Mesodermal cell (in vitro differentiated cells): ENCODE measurements around the gene ALG14.

Experiments used
- H3K27ac ChIP-seq: 2 replicates; pipeline ENCODE4 v1.7.0; 2013; ENCODE audit warnings: mild to moderate bottlenecking, low read depth, low read length, moderate library complexity; ENCODE audit not compliant: severe bottlenecking
- H3K36me3 ChIP-seq: 2 replicates; pipeline ENCODE4 v1.7.1; 2013; ENCODE audit warnings: mild to moderate bottlenecking, low read length, moderate library complexity; ENCODE audit not compliant: control insufficient read depth, insufficient read depth
- H3K4me1 ChIP-seq: one replicate; pipeline ENCODE4 v1.7.1; 2013; ENCODE audit warnings: mild to moderate bottlenecking, low read length; ENCODE audit not compliant: insufficient read depth, control insufficient read depth, poor library complexity, severe bottlenecking
- H3K4me3 ChIP-seq: 2 replicates; pipeline ENCODE4 v1.7.0; 2013; ENCODE audit warnings: low read length, control low read depth, mild to moderate bottlenecking; ENCODE audit not compliant: insufficient read depth, poor library complexity, severe bottlenecking; ENCODE audit errors: extremely low read depth
- H3K9me3 ChIP-seq: 2 replicates; pipeline ENCODE4 v1.7.1; 2013; ENCODE audit warnings: mild to moderate bottlenecking, low read length, moderate library complexity; ENCODE audit not compliant: control insufficient read depth
- WGBS, 2 experiments: methylation state at CpG; one replicate each; pipeline ENCODE4 v1.1.5; 2013; ENCODE audit warnings: missing lambda C conversion rate in 2 of 2; ENCODE audit not compliant: insufficient coverage in 2 of 2; 5-methylcytosine and 5-hydroxymethylcytosine counted together

ALG14 gene

DNA sequence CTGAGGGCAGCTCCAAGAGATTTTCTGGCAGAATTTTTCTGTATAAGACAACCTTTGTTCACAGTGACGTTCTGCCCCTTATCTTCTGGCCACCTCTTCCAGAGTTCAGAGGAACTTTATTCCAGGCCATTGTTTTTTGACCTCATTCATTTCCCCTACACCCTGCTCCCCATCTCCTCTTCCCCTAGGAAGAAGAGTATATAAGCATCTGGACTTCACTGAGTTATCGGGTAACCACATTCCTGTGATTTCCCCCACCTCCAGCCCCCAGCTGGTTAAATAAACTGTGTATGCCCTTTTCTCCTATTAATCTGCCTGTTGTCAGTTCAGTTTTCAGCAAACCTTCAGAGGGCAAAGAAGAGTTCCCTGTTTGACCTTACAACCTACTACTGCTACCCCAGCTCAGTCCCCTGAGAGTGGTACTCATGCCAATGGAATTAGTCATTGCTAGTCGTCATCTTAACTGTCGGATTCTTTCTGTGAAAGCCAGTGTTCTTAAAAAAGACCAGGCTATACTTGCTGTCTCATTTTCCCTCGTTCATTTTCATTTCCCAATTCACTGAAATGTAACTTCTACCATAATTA, 14.3 kb upstream of the ALG14 start:
- Histone ChIP-seq H3K4me3 (no peak overlapping the region), H3K27ac (peak overlapping the region; percentile 95), H3K36me3 (no peaks in the 10 kb centered on the region), H3K4me1 (peaks cover 11% of the 10 kb centered on the region), H3K9me3 (no peaks in the 10 kb centered on the region)
- WGBS, 2 experiments = 11 to 60% methylated on average over 2 to 3 of the region's 5 CpGs

DNA sequence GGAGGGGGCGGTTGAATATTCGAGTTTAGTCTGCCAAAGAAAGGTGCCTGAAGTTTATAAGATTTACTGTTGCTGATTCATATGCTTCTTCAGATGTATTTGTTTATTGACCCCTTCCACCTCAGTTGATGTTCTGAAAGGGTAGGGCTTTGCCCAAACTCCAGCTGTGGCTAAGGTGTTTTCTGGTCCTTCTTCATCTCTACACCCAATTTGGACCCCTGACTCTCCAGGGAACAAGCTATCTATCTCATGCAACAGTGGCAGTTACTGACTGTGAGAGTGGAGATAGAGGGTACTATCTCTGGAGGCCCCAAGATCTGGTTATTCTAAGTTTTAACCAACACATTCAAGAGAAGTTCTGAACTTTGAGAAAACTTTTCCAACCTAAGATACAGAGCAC, 12.6 kb upstream of the ALG14 start:
- no peaks in the 10 kb centered on the region for H3K36me3 ChIP-seq
- no peaks in the 10 kb centered on the region for H3K9me3 ChIP-seq
- 100% methylated on average over 2 of the region's 2 CpGs; no CpG with 5 or more reads in 1 of the 2 experiments for WGBS, 2 experiments
- peaks cover 11% of the 10 kb centered on the region for H3K4me1 ChIP-seq
- H3K4me3 ChIP-seq = no peak overlapping the region
- H3K27ac ChIP-seq = no peak overlapping the region

DNA sequence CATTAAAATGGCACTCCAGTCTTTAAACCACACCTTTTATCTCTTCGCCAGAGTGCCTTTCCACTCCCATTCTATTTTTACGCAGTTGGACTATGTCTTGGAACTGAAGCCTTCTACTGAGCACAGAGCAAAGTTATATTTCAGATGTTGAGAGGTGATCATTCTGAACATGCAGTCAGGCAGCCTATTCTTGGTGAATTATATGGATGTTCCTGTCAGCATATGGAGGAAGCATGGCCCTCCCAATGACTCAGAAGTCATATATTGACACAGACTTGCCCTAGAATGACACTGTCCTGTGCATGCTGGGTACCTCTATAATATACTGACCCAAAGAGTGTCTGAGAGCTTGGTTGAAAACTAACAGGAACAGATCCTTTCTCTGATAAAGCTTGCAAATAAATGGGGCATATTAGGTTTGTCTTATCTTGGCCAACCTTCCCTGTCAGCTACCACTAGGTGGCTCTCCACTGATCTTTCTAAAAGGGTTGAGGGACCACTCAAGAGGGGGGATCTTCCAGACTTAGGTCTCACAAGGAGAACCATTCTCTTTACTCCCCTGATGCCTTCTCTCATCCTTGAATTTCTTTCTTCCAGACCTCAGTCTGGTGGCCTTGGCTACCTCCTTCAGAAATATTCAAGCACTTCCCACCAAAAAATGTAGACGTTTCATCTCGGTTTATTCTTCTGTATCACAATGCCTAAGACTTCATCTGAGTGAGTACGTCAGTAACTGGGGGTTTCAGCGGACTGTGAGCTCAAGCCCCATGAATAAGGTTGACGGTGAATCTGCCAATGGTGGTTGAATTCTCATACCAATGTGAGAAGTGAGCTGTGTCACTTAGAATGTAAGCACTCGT, 11.8 kb upstream of the ALG14 start:
- no peak overlapping the region for H3K4me3 ChIP-seq
- H3K27ac ChIP-seq = no peak overlapping the region
- WGBS, 2 experiments = 71 to 78% methylated on average over 4 of the region's 8 CpGs
- H3K36me3 ChIP-seq = no peaks in the 10 kb centered on the region
- H3K4me1 ChIP-seq = peaks cover 11% of the 10 kb centered on the region
- no peaks in the 10 kb centered on the region for H3K9me3 ChIP-seq

DNA sequence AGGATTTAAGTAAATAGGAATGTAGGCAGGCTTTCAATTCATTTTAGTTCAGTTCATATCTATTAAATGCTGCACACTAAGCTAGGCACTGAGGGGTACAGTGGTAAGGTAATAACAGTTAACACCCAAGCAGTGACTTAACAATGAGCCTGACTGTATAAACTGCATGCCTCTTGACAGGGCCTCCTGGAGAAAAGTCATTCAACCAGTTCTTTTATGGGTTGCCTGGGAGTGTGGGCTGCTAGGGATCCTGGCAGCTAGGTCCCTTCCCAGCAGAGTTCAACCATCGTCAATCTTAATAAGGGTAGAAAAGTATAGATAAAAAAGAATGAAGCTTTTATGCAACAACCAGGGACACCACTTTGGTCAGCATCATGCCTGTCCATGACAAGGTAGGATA, 8.1 kb upstream of the ALG14 start:
- no peaks in the 10 kb centered on the region for H3K36me3 ChIP-seq

DNA sequence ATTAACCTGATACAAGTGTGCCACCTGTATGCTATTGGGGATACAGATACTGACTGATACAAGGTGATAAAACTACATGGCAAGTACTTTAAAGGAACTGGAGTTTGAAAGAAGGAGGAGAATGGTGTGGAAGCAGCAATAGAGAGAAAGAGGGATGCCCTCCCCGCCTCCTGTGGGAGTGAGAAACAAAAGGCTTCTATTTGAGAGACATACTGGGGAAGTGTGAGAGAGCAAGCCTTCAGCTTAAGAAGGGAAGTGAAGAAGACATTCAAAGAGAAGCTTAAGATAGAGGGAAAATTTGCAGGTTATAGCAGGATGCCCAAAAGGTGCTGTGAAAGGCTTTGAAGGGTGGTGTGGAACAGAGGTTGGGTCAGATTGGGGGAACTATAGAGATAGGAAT, 7.7 kb upstream of the ALG14 start:
- peaks cover 3% of the 10 kb centered on the region for H3K4me1 ChIP-seq
- H3K9me3 ChIP-seq = no peaks in the 10 kb centered on the region
- H3K4me3 ChIP-seq = no peak overlapping the region
- WGBS, 2 experiments = 71 to 86% methylated on average over 1 of the region's 1 CpG
- no peaks in the 10 kb centered on the region for H3K36me3 ChIP-seq
- H3K27ac ChIP-seq = no peak overlapping the region

More for the DNA sequence above, 8.1 kb upstream of the ALG14 start:
- Histone ChIP-seq H3K4me1 (peaks cover 3% of the 10 kb centered on the region), H3K4me3 (no peak overlapping the region), H3K9me3 (no peaks in the 10 kb centered on the region), H3K27ac (no peak overlapping the region)
- WGBS, 2 experiments = 83% methylated on average over 1 of the region's 1 CpG; no CpG with 5 or more reads in 1 of the 2 experiments

DNA sequence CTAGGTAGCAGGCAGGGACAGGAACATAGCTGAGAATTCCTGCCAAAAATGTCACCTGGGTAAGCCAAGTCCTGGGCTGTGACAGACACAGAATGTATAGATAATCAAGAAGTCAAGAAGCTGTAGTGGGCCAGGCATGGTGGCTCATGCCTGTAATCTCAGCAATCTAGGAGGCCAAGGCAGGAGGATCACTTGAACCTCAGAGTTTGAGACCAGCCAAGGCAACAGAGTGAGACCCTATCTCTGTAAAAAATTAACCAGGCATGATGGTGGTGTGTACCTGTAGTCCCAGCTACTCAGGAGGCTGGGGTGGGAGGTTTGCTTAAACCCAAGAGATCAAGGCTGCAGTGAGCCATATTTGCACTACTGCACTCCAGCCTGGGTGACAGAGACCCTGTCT, 3.3 kb upstream of the ALG14 start:
- Histone ChIP-seq H3K27ac (no peak overlapping the region), H3K36me3 (no peaks in the 10 kb centered on the region), H3K4me3 (no peak overlapping the region), H3K9me3 (no peaks in the 10 kb centered on the region), H3K4me1 (peaks cover 6% of the 10 kb centered on the region)

DNA sequence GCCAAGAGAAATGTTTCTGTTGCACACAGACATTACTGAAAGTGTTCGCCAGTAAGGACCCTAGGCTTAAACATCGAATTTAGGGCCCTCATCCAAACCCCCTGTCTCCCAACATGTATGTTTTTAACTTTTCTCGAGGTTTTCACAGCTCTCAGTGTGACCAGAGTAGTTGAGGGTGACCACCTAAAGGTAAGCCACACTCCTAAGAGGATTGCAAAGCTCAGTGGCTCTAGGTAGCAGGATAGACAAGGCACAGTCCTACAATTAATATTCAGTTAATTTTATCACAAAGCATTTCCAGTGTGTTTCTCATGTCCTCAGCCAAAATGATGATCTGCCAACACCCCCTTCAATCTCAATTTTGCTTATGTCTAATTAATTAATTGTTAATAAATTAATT, 695 bp upstream of the ALG14 start:
- peak overlapping the region; percentile 53 for H3K4me3 ChIP-seq
- no peak overlapping the region for H3K27ac ChIP-seq
- 30% methylated on average over 2 of the region's 3 CpGs; no CpG with 5 or more reads in 1 of the 2 experiments for WGBS, 2 experiments
- H3K36me3 ChIP-seq = no peaks in the 10 kb centered on the region
- H3K9me3 ChIP-seq = no peaks in the 10 kb centered on the region
- H3K4me1 ChIP-seq = peaks cover 6% of the 10 kb centered on the region

DNA sequence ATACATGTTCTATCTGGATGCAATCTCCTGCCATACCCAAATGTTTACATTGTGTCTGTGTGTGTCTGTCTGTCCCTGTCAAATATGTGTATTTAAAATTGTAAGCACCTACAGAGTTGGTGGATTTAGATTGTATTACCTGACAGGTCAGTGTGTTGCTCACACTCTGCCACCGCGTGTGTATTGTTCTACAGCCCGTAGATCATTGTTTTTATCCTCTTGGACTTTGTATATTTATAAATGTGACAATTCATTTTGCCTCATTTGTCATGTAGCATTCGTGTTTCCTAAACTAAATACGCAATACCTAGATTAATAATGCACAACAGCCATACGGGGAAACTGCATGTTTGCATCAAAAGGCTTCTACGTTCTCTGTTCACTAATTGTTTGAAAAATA, 634 bp downstream of the ALG14 start:
- peak overlapping the region; percentile 12 for H3K27ac ChIP-seq
- peaks cover 6% of the 10 kb centered on the region for H3K4me1 ChIP-seq
- WGBS, 2 experiments = 30% methylated on average over 2 of the region's 7 CpGs; no CpG with 5 or more reads in 1 of the 2 experiments
- H3K4me3 ChIP-seq = peak overlapping the region; percentile 53
- H3K9me3 ChIP-seq = no peaks in the 10 kb centered on the region
- no peaks in the 10 kb centered on the region for H3K36me3 ChIP-seq

DNA sequence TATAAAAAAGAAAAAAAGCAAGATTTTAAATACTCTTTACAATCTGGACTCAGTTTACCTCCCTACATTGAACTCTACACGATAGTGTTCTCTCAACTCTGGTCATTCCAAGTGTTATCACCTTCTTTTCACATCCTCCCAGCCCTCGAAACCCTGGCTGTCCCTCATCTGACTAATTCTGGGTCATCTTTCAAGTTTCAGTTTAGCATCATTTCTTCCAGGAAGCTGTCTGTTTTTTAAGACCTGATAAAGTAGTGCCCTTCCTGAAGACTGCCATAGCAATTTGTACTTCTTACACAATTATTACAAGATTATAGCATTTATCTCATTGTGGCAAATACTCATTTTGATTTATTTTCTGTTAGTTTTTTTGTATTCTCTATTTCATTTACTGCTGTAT, 1.2 kb downstream of the ALG14 start:
- no peak overlapping the region for H3K4me3 ChIP-seq
- no peak overlapping the region for H3K27ac ChIP-seq
- 88 to 97% methylated on average over 2 of the region's 2 CpGs for WGBS, 2 experiments
- H3K9me3 ChIP-seq = no peaks in the 10 kb centered on the region
- peaks cover 6% of the 10 kb centered on the region for H3K4me1 ChIP-seq
- H3K36me3 ChIP-seq = no peaks in the 10 kb centered on the region

DNA sequence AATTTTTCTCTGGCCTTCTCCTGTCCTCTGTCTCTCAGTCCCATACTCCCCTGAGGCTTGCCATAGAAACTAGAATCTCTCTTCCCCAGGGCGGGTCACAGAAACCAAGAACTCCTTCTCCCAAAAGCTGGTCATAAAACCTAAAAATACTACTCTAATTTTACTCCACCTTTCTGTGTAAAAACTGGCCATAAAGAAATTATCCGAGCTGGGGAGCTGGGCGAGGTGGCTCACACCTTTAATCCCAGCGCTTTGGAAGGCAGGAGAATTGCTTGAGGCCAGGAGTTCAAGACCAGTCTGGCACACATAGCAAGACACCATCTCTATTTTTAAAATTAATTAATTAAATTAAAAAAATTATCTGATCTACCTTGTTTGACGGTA, 3.0 kb downstream of the ALG14 start:
- Histone ChIP-seq H3K36me3 (peaks cover 3% of the 10 kb centered on the region), H3K4me1 (peaks cover 6% of the 10 kb centered on the region), H3K27ac (no peak overlapping the region), H3K4me3 (no peak overlapping the region), H3K9me3 (no peaks in the 10 kb centered on the region)
- WGBS, 2 experiments = 96% methylated on average over 4 of the region's 5 CpGs; no CpG with 5 or more reads in 1 of the 2 experiments
